IMR-90 (cell line): Measurements from ENCODE around the gene CDK5RAP3. TPM values are rescaled to one million over a fixed set of nuclear protein-coding genes. Genes with fewer than 3 reads are reported as not detected.

Source experiments
- ATAC-seq: fragments of 200-7000 bp; cut with Tn5 transposase; 2 replicates; pipeline ENCODE4 v1.9.1; 2020; ENCODE audit warnings: low read depth, mild to moderate bottlenecking, moderate library complexity
- BruUV-seq: library from RNA; stranded (reverse); fragments of 400-500 nt; replicated peaks from 2 replicates; lab custom pipeline; 2021; lab: Mats Ljungman, UMichigan
- CTCF ChIA-PET: fragments of 300-600 bp; formaldehyde crosslinking; extraction: SDS; loops from one replicate; lab custom pipeline; 2021; ENCODE audit warnings: antibody characterized with exemption; lab: Yijun Ruan, JAX
- POLR2A ChIA-PET: fragments of 300-600 bp; sonication (Branson Sonifier 250); formaldehyde crosslinking; loops from one replicate; lab custom pipeline; 2022; ENCODE audit warnings: antibody characterized with exemption; ENCODE audit not compliant: unreplicated experiment; lab: Charles Lee
- DNase-seq: peaks from one replicate; pipeline ENCODE4 v3.0.0; 2013
- H2AFZ ChIP-seq: replicated peaks from 2 replicates; pipeline ENCODE3; 2013; ENCODE audit warnings: low read length, mild to moderate bottlenecking; ENCODE audit not compliant: poor library complexity
- H2AK5ac ChIP-seq: 2 replicates; pipeline ENCODE4 v1.6.1; 2013; ENCODE audit warnings: low read depth, low read length, inconsistent platforms
- H2AK9ac ChIP-seq: replicated peaks from 2 replicates; pipeline ENCODE3; 2013; ENCODE audit warnings: mild to moderate bottlenecking, low read depth, low read length, moderate library complexity; ENCODE audit not compliant: poor library complexity
- H2BK120ac ChIP-seq: 2 replicates; pipeline ENCODE4 v1.6.1; 2013; ENCODE audit warnings: low read depth, low read length, inconsistent platforms
- H2BK15ac ChIP-seq: 3 replicates; pipeline ENCODE4 v1.6.1; 2013; ENCODE audit warnings: low read depth, low read length, inconsistent platforms
- H2BK20ac ChIP-seq: 2 replicates; pipeline ENCODE4 v1.6.1; 2013; ENCODE audit warnings: low read depth, mild to moderate bottlenecking, inconsistent platforms, low read length, moderate library complexity
- H2BK5ac ChIP-seq: 2 replicates; pipeline ENCODE4 v1.6.1; 2013; ENCODE audit warnings: mild to moderate bottlenecking, low read depth, low read length, inconsistent platforms; ENCODE audit not compliant: poor library complexity, severe bottlenecking
- H3K14ac ChIP-seq: replicated peaks from 2 replicates; pipeline ENCODE4 v1.6.1; 2013; ENCODE audit warnings: low read depth, low read length, inconsistent platforms
- H3K18ac ChIP-seq: 2 replicates; pipeline ENCODE4 v1.6.1; 2013; ENCODE audit warnings: low read depth, low read length, control low read depth
- H3K23ac ChIP-seq: 2 replicates; pipeline ENCODE4 v1.6.1; 2013; ENCODE audit warnings: low read depth, low read length, inconsistent platforms
- H3K27ac ChIP-seq: 2 replicates; pipeline ENCODE4 v1.5.1; 2013; ENCODE audit warnings: mild to moderate bottlenecking, control low read depth, low read length; ENCODE audit not compliant: insufficient read depth
- H3K27me3 ChIP-seq: 2 replicates; pipeline ENCODE4 v1.6.1; 2013; ENCODE audit warnings: low read length; ENCODE audit not compliant: control insufficient read depth, insufficient read depth
- H3K36me3 ChIP-seq: 2 replicates; pipeline ENCODE4 v1.6.1; 2013; ENCODE audit warnings: low read length, mixed read lengths; ENCODE audit not compliant: control insufficient read depth, insufficient read depth
- H3K4ac ChIP-seq: 2 replicates; pipeline ENCODE4 v1.6.1; 2013; ENCODE audit warnings: low read depth, low read length, inconsistent platforms
- H3K4me1 ChIP-seq: 2 replicates; pipeline ENCODE4 v1.6.1; 2013; ENCODE audit warnings: low read length, mixed read lengths; ENCODE audit not compliant: control insufficient read depth, insufficient read depth
- H3K4me2 ChIP-seq: 2 replicates; pipeline ENCODE4 v1.6.1; 2013; ENCODE audit warnings: low read depth, mild to moderate bottlenecking, control low read depth, low read length, moderate library complexity
- H3K4me3 ChIP-seq: 2 replicates; pipeline ENCODE4 v1.5.1; 2013; ENCODE audit warnings: low read depth, mild to moderate bottlenecking, control low read depth, low read length, moderate library complexity; ENCODE audit not compliant: insufficient read depth
- H3K56ac ChIP-seq: 2 replicates; pipeline ENCODE4 v1.6.1; 2013; ENCODE audit warnings: low read length, inconsistent platforms; ENCODE audit not compliant: insufficient read depth; ENCODE audit errors: extremely low read depth
- H3K79me1 ChIP-seq, 2 experiments: 2 replicates each; pipeline ENCODE4 v1.6.1; 2013; ENCODE audit warnings: low read length in 2 of 2, inconsistent platforms in 1 of 2, low read depth in 1 of 2
- H3K9ac ChIP-seq: 2 replicates; pipeline ENCODE4 v1.6.1; 2013; ENCODE audit warnings: low read depth, low read length, control low read depth
- H3K9me1 ChIP-seq: 2 replicates; pipeline ENCODE4 v1.6.1; 2013; ENCODE audit warnings: low read length, inconsistent platforms; ENCODE audit not compliant: insufficient read depth
- H3K9me3 ChIP-seq: 2 replicates; pipeline ENCODE4 v1.6.1; 2013; ENCODE audit warnings: low read length; ENCODE audit not compliant: control insufficient read depth, insufficient read depth
- H4K20me1 ChIP-seq: 2 replicates; pipeline ENCODE4 v1.6.1; 2013; ENCODE audit warnings: low read length, inconsistent platforms; ENCODE audit not compliant: insufficient read depth
- H4K5ac ChIP-seq: 2 replicates; pipeline ENCODE4 v1.6.1; 2013; ENCODE audit warnings: mild to moderate bottlenecking, low read depth, low read length, control low read depth
- H4K8ac ChIP-seq, 2 experiments: 2 replicates each; pipeline ENCODE4 v1.6.1; 2013; ENCODE audit warnings: low read depth in 2 of 2, low read length in 2 of 2, control low read depth in 1 of 2, inconsistent platforms in 1 of 2
- H4K91ac ChIP-seq: 2 replicates; pipeline ENCODE4 v1.6.1; 2013; ENCODE audit warnings: low read depth, low read length, inconsistent platforms; ENCODE audit not compliant: insufficient read depth
- BHLHE40 ChIP-seq: fragments of 150-350 bp; IDR thresholded peaks from 2 replicates; pipeline ENCODE4 v1.6.1; 2016; ENCODE audit warnings: mild to moderate bottlenecking, low read depth, low read length
- CHD1 ChIP-seq: IDR thresholded peaks from 2 replicates; pipeline ENCODE4 v1.6.1; 2012; ENCODE audit warnings: low read depth, low read length, improper control_type of control experiment
- ELK1 ChIP-seq: fragments of 150-350 bp; IDR thresholded peaks from 2 replicates; pipeline ENCODE4 v1.6.1; 2016; ENCODE audit warnings: low read depth, mild to moderate bottlenecking, low read length, moderate library complexity, borderline replicate concordance
- FOS ChIP-seq: fragments of 150-350 bp; IDR thresholded peaks from 2 replicates; pipeline ENCODE4 v1.6.1; 2016; ENCODE audit warnings: low read depth, low read length
- MXI1 ChIP-seq: IDR thresholded peaks from 2 replicates; pipeline ENCODE4 v1.6.1; 2012; ENCODE audit warnings: low read depth, mild to moderate bottlenecking, low read length, moderate library complexity, borderline replicate concordance
- NFE2L2 ChIP-seq: fragments of 150-350 bp; IDR thresholded peaks from 2 replicates; pipeline ENCODE4 v1.6.1; 2016; ENCODE audit warnings: low read depth, mild to moderate bottlenecking, low read length
- POLR2A ChIP-seq: IDR thresholded peaks from 2 replicates; pipeline ENCODE4 v1.6.1; 2012; ENCODE audit warnings: mild to moderate bottlenecking, low read depth, low read length
- RAD21 ChIP-seq: IDR thresholded peaks from 2 replicates; pipeline ENCODE4 v1.6.1; 2012; ENCODE audit warnings: low read length, improper control_type of control experiment
- RCOR1 ChIP-seq: IDR thresholded peaks from 2 replicates; pipeline ENCODE4 v1.6.1; 2012; ENCODE audit warnings: mild to moderate bottlenecking, low read length, improper control_type of control experiment; ENCODE audit not compliant: insufficient replicate concordance
- WGBS, 2 experiments: methylation state at CpG; one replicate each; pipeline versions ENCODE4 v1.1.5 to v1.1.7; 2013; ENCODE audit warnings: missing lambda C conversion rate in 2 of 2; ENCODE audit not compliant: insufficient read length in 1 of 2; ENCODE audit errors: extremely low coverage in 2 of 2; 5-methylcytosine and 5-hydroxymethylcytosine counted together
- dilution Hi-C: fragments of 300-500 bp; cut with HindIII; formaldehyde crosslinking; loops from one replicate; pipeline ENCODE4 v1.14.3; 2018; ENCODE audit warnings: low sequenced_read_pairs; ENCODE audit not compliant: unreplicated experiment
- in situ Hi-C: fragments of 300-500 bp; cut with MboI; formaldehyde crosslinking; loops from 3 replicates; pipeline ENCODE4 v1.14.3; 2019; ENCODE audit warnings: low sequenced_read_pairs, inconsistent platforms, mixed read lengths
- intact Hi-C: fragments of 100-400 bp; cut with micrococcal nuclease; formaldehyde crosslinking; loops from 2 replicates; pipeline ENCODE4 v1.10.0; 2022
- polyA plus RNA-seq, 3 experiments: library from polyadenylated mRNA; depleted of rRNA; stranded (reverse); fragments of >200 nt; gene quantifications; 2 replicates each; pipeline ENCODE4 v1.2.3, GENCODE V29; 2012; ENCODE audit warnings: low replicate concordance in 1 of 3
- total RNA-seq: library from RNA; depleted of rRNA; stranded (reverse); fragments of >200 nt; gene quantifications from 2 replicates; pipeline ENCODE4 v1.2.3, GENCODE V29; 2012
- TF ChIP-seq, protein P1 (sequence below): fragments of 150-350 bp; IDR thresholded peaks from 2 replicates; pipeline ENCODE4 v1.6.1; 2017; ENCODE audit warnings: mild to moderate bottlenecking, antibody characterized with exemption, low read length, low read depth

The CDK5RAP3 gene
- total and polyA plus RNA-seq, 2 of the 4 experiments (the other 2 are of a cell fraction): 75.3 to 153 TPM

DNA sequence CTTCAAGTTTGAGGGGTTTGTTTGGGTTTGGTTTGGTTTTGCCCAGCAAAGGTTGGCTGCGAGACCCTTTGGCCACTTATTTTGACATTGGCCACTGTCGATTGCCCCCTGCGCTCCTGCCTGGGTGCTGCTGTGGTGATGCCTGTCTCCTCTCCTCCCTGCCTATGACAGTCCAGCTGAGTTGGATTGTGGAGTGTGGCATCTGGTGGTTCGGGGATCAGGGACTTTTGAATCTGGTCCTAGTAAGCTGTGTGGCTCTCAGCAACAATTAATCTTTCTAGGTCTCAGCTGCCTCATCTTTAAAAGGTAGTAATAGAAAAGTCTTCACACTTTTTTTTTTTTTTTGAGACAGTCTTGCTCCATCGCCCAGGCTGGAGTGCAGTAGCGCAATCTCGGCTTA is 27.1 kb downstream of the CDK5RAP3 start:
- no peak overlapping the region for H2BK15ac ChIP-seq
- peaks cover 10% of the 10 kb centered on the region; the same call in 1 of the 2 replicates for H3K9me1 ChIP-seq
- H3K23ac ChIP-seq: no peak overlapping the region
- H3K9ac ChIP-seq: no peak overlapping the region
- H3K4me2 ChIP-seq: no peak overlapping the region
- no peak overlapping the region for H3K56ac ChIP-seq
- H2BK5ac ChIP-seq: no peak overlapping the region
- intact Hi-C loops: no loop called here
- no peaks in the 10 kb centered on the region for H3K9me3 ChIP-seq
- no peak overlapping the region for H4K91ac ChIP-seq
- ChIA-PET CTCF (interaction anchor here (0.7 kb wide), 1 partner anchor 51 kb away, joined by 7 read pairs; no protein-coding TSS in a partner anchor), POLR2A (no interaction called here)
- no peak overlapping the region for H2BK120ac ChIP-seq
- H2AFZ ChIP-seq: no peak overlapping the region
- in situ Hi-C loops: no loop called here
- no peak overlapping the region for H3K27ac ChIP-seq
- H2AK9ac ChIP-seq: peak overlapping the region; percentile 26
- no peak overlapping the region for H3K4ac ChIP-seq
- peaks cover 6% of the 10 kb centered on the region; the same call in 1 of the 2 replicates for H3K27me3 ChIP-seq
- no TSS peak for BruUV-seq
- H3K4me1 ChIP-seq: peaks cover 9% of the 10 kb centered on the region
- H3K14ac ChIP-seq: no peak overlapping the region
- no peak overlapping the region for H4K8ac ChIP-seq
- no CpG with 5 or more reads among the region's 7 CpGs for WGBS, 2 experiments
- H3K36me3 ChIP-seq: no peaks in the 10 kb centered on the region
- ATAC-seq (no peak), DNase-seq (no peak)
- no peak overlapping the region for H2BK20ac ChIP-seq
- H3K18ac ChIP-seq: no peak overlapping the region
- no peak overlapping the region for H3K4me3 ChIP-seq
- no peaks in the 10 kb centered on the region for H4K20me1 ChIP-seq
- no peak overlapping the region for H4K5ac ChIP-seq
- dilution Hi-C loops: no loop called here
- no peak overlapping the region for H2AK5ac ChIP-seq
- H3K79me1 ChIP-seq: no peaks in the 10 kb centered on the region
- TF ChIP-seq POLR2A (no peak), FOS (no peak), CHD1 (no peak), MXI1 (no peak), BHLHE40 (no peak), RAD21 (no peak), RCOR1 (no peak), ELK1 (no peak), NFE2L2 (no peak)
- TF ChIP-seq, protein P1, sequence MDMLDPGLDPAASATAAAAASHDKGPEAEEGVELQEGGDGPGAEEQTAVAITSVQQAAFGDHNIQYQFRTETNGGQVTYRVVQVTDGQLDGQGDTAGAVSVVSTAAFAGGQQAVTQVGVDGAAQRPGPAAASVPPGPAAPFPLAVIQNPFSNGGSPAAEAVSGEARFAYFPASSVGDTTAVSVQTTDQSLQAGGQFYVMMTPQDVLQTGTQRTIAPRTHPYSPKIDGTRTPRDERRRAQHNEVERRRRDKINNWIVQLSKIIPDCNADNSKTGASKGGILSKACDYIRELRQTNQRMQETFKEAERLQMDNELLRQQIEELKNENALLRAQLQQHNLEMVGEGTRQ: no peak
